Esophagus muscularis mucosa (tissue), 4 donors: ENCODE measurements around the gene BOC.

Source experiments
- CTCF ChIP-seq, 3 experiments: fragments of 200-600 bp in 2 of 3; fragments of 450-650 bp in 1 of 3; sonication (generic) in 2 of 3; IDR thresholded peaks; one replicate each; pipeline ENCODE4 v1.5.1; 2017 to 2019; ENCODE audit warnings: antibody characterized with exemption in 3 of 3, mild to moderate bottlenecking in 2 of 3, moderate library complexity in 1 of 3
- EP300 ChIP-seq: sonication (generic); formaldehyde crosslinking; IDR thresholded peaks from one replicate; pipeline ENCODE4 v1.6.1; 2017; ENCODE audit warnings: antibody characterized with exemption
- POLR2A ChIP-seq: fragments of 450-650 bp; IDR thresholded peaks from one replicate; pipeline ENCODE4 v1.6.1; 2017; ENCODE audit warnings: antibody characterized with exemption, moderate library complexity, mild to moderate bottlenecking, low read depth

- TF ChIP-seq CTCF (IDR thresholded peaks at IDR 0.05) (no peak), POLR2A (no peak), EP300 (no peak)
These were observed 63.3 kb downstream of the BOC start for GRCh38 chr3:113274425-113275257.
